ENCODE results near the gene IGFBP6. TPM values are rescaled to one million over a fixed set of nuclear protein-coding genes. Genes with fewer than 3 reads are reported as not detected.

IGFBP6 gene
- total and polyA plus RNA-seq, 4 donors = 1.6 to 17.6 (median 12.0) TPM

- peak; percentile 80 for TF ChIP-seq MAX (IDR thresholded peaks at IDR 0.05)
- TF ChIP-seq JUND (IDR thresholded peaks at IDR 0.05) = peak; percentile 25 to 59
- TF ChIP-seq TAF1 (conservative IDR thresholded peaks at IDR 0.05) = peak; percentile 57
- TF ChIP-seq FOXA1 (IDR thresholded peaks at IDR 0.05) = no peak
- TF ChIP-seq RAD21 (IDR thresholded peaks at IDR 0.05) = peak in 1 of 2 donors; percentile 25
- peak; percentile 69 to 76 for TF ChIP-seq RXRA (IDR thresholded peaks at IDR 0.05)
- TF ChIP-seq SP1 (IDR thresholded peaks at IDR 0.05) = peak; percentile 68
Measured at GRCh38 chr12:53051058-53051880, 46.2 kb upstream of the IGFBP6 start (continued).

GRCh38 chr12:53051881-53052412 is 45.5 kb upstream of the IGFBP6 start:
- no peak for TF ChIP-seq ZBTB33 (IDR thresholded peaks at IDR 0.05)
- TF ChIP-seq GABPA (IDR thresholded peaks at IDR 0.05 in 1 of 2, conservative IDR thresholded peaks at IDR 0.05 in 1 of 2) = no peak
- no peak for TF ChIP-seq EGR1 (IDR thresholded peaks at IDR 0.05; ENCODE audit: low read depth in 2 of 2)
- TF ChIP-seq ATF3 (IDR thresholded peaks at IDR 0.05) = no peak
- TF ChIP-seq REST (IDR thresholded peaks at IDR 0.05) = no peak
- no peak for TF ChIP-seq TAF1 (conservative IDR thresholded peaks at IDR 0.05)
- TF ChIP-seq RAD21 (IDR thresholded peaks at IDR 0.05) = no peak
- no peak for TF ChIP-seq FOXA2 (IDR thresholded peaks at IDR 0.05)
- no peak for TF ChIP-seq MAX (IDR thresholded peaks at IDR 0.05)
- no peak for TF ChIP-seq JUND (IDR thresholded peaks at IDR 0.05)
- TF ChIP-seq NR2F2 (IDR thresholded peaks at IDR 0.05) = no peak
- no peak for TF ChIP-seq HNF4A (conservative IDR thresholded peaks at IDR 0.05)
- TF ChIP-seq CTCF (IDR thresholded peaks at IDR 0.05; ENCODE audit: low read depth, low read length, missing input control) = no peak
- TF ChIP-seq RXRA (IDR thresholded peaks at IDR 0.05) = no peak
- TF ChIP-seq YY1 (IDR thresholded peaks at IDR 0.05) = no peak
- Histone ChIP-seq H3K9me3 (ENCODE audit: control insufficient read depth in 4 of 4, low read length in 3 of 4) (no peaks in the 10 kb centered on the region), H3K4me3 (ENCODE audit: low read depth in 1 of 3, low read length in 3 of 3) (peak overlapping the region; percentile 80 to 94 (median 87)), H3K36me3 (ENCODE audit: control insufficient read depth in 4 of 4, insufficient read depth in 3 of 4, low read depth in 1 of 4, low read length in 3 of 4) (peaks cover 3 to 13% (median 10%) of the 10 kb centered on the region in 4 donors), H3K27ac (ENCODE audit: low read depth in 1 of 2, low read length in 2 of 2) (peak overlapping the region; percentile 94 to 98), H3K9ac (ENCODE audit: low read depth in 1 of 2, low read length in 2 of 2) (peak overlapping the region; percentile 31 to 66), H3K27me3 (ENCODE audit: control insufficient read depth in 4 of 4, insufficient read depth in 4 of 4, low read length in 3 of 4) (no peaks in the 10 kb centered on the region), H3K4me1 (ENCODE audit: control insufficient read depth in 4 of 4, insufficient read depth in 4 of 4, low read length in 3 of 4) (peaks cover 9 to 71% (median 45%) of the 10 kb centered on the region in 4 donors)
- no peak for DNase-seq (ENCODE audit: low spot score)
- WGBS = 20% methylated on average over 7 of the region's 7 CpGs

Data from liver (tissue), 9 donors.